Germinal center (tissue), 1 donor: ENCODE measurements around the gene CNNM2.
"Not testable (repeated sequence)": the region's sequence is repeated elsewhere in the genome, so short reads cannot be mapped to it uniquely, and the experiment has no call there.

ENCODE experiments used
- DNase-seq: peaks from one replicate; pipeline ENCODE4 v3.0.0; 2012; ENCODE audit warnings: mixed read lengths, low spot score

The CNNM2 gene

DNA sequence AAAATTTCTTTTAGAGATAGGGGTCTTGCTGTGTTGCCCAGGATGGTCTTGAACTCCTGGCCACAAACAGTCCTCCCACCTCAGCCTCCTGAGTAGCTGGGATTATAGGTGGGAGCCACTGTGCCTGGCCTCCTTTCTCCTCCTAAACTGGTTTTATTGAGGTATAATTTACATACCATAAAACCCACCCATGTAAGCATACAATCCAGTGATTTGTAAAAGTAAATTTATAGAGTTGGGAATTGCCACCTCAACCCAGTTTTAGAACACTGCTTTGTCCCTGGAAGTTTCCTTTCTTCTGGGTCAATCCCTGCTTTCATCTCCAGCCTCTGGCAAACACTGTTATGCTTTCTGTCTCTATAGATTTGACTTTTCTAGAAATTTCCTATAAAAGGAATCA lies 49.0 kb downstream of the CNNM2 start:
- no peak for DNase-seq

DNA sequence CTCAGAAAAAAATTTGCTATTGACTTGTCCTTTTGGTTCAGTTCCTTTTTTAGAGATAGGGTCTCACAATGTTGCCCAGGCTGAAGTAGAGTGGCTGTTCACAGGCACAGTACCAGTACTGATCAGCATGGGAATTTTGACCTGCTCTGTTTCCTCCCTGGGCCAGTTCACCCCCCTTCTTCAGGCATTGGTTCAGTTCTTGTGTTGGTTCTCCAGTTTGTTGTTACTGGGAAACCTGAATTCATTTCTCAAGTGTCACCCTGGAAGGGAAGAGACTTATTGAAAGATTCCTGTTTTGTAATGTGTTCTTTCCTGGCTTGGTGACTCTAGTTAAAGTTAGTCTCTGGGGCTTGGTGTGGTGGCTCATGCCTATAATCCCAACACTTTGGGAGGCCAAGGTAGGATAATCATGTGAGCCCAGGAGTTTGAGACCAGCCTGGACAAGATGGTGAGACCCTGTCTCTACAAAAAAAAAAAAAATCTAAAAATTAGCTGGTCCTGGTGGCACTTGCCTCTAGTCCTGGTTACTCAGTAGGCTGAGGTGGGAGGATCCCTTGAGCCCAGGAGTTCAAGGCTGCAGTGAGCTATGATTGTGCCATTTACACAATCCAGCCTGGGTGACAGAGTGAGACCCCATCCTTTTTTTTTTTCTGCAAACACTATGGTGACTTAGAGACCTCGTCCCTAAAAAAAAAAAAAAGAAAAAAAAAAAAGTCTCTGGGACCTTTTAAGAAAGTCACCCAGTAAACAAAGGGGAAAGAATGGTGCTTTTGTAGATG lies 52.7 kb downstream of the CNNM2 start:
- DNase-seq: no peak

DNA sequence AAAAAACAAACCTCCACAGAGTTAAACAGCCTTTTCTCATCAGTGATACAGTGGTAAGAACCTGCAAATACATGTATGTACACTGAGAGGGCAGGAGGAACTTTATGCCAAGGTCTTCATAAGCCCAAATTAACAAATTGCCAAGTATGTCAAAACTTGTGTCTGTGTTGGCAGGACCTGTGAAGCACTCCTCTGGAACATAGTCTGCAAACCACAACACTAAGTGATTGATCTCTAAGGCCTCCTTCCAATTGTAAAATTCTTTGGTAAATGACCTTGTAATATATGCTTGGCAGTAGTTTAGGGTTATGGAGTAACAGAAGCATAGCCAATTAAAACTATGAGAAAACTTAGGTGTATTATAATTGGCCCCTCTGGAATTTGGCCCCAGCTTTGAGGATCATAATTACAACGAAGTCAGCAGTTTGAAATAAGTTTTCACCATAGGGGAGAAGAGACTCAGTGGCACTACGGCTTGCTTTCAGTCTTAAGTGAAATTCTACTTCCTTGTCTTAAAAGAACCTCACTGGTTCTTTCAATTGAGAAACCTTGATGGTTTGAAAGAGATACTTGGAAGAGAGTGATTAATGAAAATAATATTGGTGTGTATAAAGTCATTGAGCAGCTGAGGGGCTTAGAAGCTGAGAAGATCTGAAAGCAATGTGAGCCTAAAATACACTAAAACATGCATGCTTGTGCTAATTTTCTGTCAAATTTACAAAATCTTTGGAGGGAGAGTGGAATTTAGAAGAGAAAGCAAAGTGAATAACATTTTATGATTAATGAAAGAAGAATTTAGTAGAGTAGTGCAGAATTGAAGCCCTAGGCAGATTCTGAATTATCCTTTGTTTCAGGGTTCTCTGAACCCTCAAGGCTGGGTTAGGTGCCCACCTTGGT lies 57.6 kb downstream of the CNNM2 start:
- no peak for DNase-seq

DNA sequence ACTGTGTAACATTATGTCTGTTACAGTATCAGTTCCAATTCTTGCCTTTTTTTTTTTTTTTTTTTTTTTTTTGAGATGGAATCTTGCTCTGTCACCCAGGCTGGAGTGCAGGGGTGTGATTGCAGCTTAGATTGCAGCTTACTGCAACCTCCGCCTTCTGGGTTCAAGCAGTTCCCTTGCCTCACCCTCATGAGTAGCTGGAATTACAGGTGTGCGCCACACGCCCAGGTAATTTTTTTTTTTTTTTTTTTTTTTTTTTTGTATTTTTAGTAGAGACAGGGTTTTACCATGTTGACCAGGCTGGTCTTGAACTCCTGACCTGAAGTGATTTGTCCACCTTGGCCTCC lies 58.3 kb downstream of the CNNM2 start:
- not testable (repeated sequence) for DNase-seq

DNA sequence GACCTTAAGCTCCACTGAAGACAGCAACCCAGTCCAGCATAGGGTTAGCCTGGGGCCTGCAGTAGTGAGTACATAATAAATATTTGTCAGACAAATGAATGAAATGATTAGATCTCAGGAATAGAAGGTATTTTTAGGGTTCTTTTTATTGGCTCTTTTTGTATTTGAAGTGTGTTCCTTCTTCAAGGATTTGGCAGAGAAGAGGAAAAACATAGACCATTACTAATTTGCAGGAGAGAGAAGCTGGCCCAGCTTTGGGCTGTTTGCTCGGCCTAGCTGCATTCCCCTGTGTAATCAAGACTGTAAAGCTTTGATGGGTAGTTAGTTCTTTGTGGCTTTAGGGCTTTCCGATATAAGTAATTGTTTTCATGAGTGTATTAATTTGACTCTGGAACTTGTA lies 64.2 kb downstream of the CNNM2 start:
- no peak for DNase-seq

DNA sequence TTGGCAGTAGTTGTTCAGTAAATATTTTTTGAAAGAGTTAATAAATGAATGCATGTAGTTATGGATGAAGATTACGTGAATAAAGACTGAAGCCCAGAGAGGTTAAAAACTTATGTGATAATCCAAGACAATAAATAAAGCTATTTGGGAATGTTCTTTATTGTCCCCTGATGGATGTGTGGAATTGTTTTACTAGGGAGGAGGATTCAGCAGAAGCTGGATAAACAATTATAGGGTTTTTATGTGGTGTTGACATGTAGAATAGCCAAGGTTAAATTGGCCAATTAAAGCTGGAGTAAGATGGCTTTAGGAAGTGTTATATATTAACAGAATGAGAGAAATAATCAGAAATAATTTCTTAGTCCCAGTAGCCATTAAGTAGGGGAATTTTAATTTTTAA lies 66.0 kb downstream of the CNNM2 start:
- no peak for DNase-seq

DNA sequence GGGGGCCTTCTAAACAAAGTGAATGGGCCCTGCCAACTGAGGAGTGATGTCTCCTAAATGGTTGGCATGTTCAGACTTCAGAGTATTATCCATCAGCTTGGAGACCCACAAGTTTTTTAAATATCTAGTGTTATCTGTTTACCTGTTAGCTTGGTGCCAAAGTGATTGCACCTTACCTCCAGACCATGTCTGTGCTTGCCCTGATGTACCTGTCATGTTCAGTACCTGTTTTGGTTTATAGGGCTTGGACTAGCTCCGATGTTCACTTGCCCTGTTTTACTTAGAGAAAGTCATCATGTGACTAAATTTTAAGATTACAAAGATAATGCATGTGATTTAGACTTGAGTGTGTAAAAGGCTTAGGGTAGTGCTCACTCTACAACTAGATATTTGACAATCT lies 67.7 kb downstream of the CNNM2 start:
- DNase-seq: no peak

DNA sequence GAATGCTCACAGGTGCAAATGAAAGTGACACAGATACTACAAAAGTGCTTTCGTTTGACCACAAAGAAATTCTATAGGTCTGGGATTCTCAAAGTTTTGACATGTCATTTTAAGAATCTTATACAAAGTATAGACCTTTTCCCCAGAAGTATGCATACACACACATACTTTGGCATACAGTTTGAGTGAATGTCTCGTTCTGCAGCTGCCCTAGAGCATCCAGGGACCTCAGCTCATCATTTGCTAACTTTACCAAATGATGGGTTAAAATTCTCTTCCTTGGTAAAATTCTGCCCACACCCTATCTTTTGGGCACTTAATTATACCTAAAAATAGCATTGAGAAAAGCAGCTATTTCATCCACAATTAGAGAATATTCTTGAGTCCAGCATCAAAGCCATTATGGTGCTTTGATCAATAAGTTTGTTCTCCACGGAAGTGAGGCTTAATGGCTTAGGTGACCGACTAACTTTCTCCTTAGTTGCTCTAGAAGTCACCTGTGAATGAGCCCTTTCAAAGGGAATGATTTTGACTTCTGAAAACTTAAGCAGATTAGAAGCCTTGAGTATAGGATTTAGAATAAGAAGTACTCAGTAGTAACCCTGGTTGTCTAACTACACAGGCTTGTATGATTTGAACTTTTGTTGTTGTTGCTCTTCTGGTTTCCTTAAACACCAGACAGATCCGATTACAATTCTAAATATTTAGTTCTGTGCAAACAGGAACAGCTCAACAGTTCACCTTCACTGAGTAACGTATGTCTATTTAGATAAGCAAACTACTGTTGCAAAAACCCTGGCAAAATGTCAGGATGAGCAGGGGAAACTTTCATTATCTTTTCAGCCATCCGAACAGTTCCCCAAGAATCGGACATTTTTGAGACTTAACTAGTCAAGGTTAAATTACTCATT lies 70.6 kb downstream of the CNNM2 start:
- no peak for DNase-seq

DNA sequence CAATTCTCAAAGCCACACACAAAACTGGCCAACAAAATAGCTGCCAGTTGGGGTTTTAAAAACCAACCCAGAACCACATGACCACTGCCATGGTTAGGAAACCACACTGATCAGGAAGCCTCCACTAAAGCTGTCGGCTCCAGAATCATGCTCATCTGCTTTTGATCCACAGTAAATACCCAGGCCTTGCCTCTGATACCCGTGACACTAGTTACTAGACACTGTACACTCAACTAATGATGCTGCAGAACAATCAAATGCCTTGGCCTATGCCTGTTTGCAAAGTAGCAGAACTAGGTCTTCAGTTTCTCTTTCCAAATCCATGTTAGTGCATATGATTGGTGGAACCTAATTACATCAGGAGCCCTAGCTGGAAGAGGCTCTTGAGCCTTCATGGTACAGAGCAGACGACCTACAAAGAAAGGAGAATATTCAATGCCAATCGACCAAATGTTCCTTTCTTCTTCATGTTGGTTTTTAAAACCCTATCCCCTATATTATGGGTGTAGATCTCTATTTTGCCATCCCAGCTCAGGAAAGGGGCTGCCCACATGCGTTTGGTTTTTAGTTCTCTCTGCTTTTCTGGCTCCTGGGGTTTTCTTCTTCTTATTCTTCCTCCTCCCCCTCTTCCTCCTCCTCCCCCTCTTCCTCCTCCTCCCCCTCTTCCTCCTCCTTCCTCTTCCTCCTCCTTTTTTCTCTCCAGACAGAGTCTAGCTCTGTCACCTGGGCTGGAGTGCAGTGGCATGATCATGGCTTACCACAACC lies 76.6 kb downstream of the CNNM2 start:
- no peak for DNase-seq

DNA sequence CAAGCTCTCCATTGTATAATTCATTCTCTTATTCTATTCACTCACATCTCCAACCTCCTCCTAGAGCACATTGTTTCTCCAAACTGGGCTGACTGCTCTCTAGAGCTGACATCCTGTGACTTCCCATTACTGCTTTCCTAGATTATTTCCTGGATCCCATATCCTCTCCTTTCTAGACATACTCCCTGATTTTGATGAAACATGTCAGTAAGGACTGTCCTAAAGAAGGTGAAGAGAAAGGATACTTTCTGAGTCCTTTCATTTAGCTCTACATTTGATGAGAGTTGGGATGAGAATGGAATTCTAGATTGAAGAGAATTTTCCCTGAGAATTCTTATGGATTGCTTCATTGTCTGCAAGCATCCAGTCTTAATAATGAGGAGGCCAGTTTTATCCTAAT lies 78.8 kb downstream of the CNNM2 start:
- no peak for DNase-seq

DNA sequence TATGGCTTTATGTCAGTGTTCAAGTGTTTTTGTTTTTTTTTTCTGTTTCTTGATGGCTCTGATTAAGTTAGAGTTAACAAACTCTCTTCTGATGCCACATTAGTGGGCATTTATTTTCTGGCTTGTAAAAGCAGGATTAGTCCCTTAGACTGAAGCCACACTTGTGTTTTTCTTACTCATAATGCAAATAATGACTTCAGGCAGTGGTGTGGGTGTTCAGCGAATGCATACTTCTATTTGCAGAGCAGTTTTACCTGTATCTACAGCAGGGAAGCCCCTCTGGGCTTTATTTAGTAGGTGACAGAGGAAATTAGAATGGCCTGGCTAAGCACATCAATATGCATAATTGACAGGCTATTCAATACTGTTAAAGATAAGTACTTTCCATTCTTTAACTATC lies 79.9 kb downstream of the CNNM2 start:
- no peak for DNase-seq

DNA sequence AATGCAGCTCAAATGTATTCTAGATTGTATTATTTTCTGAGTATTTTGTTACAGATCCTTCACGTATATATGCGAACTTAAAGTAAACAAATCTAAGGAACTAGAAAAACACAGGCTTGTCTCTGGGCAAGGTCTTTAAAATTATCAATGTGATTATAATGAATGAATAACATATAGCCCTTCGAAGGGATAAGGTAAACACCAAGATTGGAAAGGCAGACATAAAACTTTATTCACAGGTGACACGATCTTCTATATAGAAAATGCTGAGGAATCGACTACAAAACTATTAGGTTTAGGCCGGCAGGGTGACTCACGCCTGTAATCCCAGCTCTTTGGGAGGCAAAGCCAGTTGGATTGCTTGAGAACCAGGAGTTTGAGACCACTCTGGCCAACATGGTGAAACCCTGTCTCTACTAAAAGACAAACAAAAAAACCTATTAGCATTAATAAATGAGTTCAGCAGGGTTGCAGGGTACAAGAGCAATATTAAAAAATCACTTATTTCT lies 80.4 kb downstream of the CNNM2 start:
- no peak for DNase-seq

DNA sequence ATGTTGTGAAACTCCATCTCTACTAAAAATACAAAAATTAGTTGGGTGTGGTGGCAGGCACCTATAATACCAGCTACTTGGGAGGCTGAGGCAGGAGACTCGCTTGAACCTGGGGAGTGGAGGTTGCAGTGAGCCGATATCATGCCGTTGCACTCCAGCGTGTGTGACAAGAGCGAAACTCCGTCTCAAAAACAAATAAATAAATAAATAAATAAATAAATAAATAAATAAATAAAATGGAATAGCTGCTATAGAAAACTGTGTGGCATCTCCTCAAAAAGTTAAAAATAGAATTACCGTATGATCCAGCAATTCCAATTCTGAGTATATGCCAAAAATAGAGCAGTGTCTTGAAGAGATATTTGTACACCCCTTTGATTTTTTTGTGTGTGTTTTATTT lies 82.0 kb downstream of the CNNM2 start:
- DNase-seq: not testable (repeated sequence)

DNA sequence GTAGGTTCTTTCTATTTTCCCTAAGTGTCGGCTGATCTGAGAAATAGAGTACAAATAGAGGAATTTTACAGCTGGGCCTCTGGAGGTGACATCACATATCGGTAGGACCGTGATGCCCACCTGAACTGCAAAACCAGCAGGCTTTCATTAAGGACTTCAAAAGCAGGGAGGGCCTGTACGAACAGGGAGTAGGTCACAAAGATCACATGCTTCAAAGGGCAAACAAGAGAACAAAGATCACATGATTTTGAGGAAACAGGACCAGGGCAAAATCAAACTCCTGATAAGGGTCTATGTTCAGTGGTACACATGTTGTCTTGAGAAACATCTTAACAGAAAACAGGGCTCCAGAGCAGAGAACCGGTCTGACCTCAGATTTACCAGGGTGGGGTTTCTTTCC lies 88.9 kb downstream of the CNNM2 start:
- no peak for DNase-seq

DNA sequence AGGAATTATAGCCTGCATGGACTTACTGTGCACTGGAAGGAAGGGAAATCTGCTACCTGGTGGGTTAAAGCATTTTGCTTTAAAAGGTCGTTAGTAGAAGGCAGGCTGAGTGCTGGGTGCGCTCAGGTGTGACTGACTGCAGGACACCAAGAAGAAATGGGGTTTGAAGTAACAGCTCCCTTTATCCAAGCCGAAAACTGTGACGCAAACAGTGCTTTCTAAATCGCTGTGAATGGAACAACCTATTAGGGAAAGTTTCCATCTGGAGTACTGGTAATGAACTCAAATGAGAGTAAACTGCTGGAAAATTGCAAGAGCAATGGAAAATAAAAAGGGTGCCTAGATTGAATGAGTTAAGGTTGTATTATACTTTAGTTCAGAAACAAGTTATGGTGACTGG lies 95.3 kb downstream of the CNNM2 start:
- no peak for DNase-seq

DNA sequence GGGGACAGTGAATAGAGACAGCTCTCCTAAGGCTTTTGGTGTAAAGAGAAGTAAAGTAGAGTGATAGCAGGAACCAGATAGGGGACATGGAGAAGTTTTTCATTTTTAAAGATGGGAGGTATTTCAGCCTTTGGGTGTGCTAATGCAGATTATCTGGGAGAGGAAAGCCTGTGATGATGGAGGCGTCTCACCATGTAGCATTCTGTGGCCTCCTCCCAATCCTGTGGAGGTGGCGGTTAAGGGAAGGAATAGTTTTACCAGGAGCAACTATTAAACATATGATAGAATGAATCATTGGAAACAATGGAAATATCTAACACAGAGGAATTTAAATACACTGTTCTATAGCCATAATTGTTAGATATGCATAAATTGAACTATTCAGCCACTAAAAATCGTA lies 101.3 kb downstream of the CNNM2 start:
- no peak for DNase-seq

DNA sequence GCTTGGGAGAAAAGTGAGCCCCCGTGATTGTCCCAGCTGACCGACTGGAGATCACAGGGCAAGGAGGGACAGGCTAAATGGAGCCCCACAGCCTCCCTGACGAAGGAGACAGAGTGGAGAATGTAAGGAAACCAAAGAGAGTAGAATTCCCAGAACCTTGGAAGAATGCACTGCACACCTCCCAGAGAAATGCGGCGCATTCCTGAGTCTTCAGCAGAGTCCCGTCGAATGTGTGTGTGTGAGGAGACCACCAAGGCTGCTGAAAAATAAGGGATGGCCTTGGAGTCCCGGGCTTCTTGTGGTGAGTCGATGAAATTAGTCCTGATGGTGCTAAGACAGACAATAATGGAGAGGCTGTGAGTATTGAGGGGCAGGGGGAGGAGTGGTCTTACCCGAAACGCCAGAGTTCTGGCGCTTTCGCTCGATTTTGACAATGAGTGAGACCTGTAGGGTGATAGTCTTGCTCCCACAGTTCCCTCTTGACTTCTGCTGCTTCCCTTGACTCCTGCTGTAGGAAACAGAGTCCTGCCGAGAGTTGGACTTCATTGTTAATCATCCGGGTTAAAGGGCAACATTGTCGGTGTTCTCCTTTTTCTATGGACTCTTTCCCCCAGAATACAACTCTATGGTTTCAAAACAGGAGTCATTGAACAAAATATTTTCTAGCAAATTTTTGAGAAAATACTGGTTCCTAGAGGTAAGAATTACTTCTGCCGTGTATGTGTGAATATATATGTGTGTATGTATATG lies 103.2 kb downstream of the CNNM2 start:
- no peak for DNase-seq

DNA sequence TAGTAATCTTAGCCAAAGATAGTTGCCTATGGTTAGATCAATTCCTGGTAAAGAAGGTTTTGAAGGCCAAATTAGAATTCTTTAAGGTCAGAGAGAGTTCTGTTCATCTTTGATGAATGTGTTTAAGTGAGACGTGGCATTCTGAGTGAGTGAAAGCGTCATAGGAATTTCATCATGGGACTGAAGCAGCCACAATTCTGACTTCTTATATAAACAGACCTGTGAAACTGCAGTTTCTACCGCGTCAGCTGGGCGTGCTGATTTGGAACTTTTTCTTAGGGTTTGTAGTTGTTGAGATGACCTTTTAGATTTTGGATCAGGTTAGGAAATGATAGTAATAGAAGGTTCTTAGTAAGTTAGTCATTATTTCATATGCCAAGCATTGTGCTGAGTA lies 103.8 kb downstream of the CNNM2 start:
- DNase-seq: no peak

DNA sequence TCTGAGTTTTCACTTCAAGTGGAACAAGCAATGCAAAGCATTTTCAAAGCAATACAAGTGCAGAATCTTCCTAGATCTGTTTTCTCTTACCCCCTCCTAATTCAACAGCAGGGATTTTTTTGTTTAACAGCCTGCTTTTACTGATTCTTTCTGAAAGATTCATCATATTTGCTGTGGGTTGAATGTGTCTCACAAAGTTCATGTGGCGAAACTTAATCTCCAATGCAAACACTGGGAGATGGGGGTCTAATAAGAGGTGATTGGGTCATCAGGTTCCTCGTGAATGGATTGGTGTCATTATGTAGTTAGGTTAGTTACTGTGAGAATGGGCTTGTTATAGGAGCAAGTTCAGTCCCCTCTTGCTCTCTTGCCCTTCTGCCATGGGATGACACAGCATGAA lies 107.6 kb downstream of the CNNM2 start:
- DNase-seq: no peak

DNA sequence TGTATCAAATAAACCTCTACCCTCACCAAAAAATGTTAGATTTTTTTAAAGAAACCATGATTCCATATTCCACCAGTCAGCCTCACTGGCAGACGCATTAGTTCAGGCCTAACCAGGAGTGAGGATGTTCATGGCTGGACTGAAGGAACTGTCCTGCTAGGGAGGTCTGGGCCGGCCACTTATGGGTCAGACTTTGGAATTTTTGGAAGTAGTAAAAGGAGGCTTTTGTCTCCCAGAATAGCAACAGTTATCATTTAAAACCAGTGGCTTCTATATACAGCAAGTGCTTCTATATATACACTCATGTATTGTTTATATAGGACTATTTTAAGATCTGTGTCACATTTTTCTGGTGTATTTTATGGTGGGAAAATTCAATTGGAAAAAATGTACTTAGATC lies 120.5 kb downstream of the CNNM2 start:
- no peak for DNase-seq

DNA sequence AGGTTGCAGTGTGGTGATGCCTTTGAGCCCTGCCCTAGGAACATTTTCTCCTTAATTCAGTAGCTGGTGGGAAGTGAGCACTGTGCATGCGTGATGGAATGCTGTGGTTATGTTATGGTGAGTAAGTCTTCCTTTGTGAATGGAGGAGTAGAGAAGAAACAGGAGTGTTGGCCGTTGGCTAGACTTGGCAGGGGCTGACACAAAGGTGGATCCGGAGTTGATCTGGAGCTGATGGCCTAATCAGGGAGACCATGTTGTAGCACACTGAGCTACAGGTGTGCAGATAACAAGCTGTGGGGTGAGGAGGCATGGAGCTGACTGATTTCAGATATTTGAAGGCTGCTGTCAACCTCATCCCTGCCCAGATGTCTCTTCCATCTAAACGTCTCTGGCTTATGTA lies 122.3 kb downstream of the CNNM2 start:
- no peak for DNase-seq
